ENCODE results near the gene SEC61B.

Gene SEC61B

GRCh38 chr9:99221621-99222415 lies at the start of gene SEC61B, which contains the start of gene ALG2 (continued):
- TF ChIP-seq ZFP69B (tag by site-specific recombination; IDR thresholded peaks at IDR 0.05) (no peak), KLF1 (tag by site-specific recombination; IDR thresholded peaks at IDR 0.05) (peak; percentile 42; the same call in 1 of the 2 replicates), HOXC10 (CRISPR knock-in tag; IDR thresholded peaks at IDR 0.05) (no peak), ZFP37 (tag by site-specific recombination; IDR thresholded peaks at IDR 0.05) (no peak), SP3 (tag by site-specific recombination; IDR thresholded peaks at IDR 0.05) (peak; percentile 94), ZNF624 (tag by site-specific recombination; IDR thresholded peaks at IDR 0.05) (no peak), ZNF561 (tag by site-specific recombination; IDR thresholded peaks at IDR 0.05; ENCODE audit: borderline replicate concordance) (no peak), ZNF544 (tag by site-specific recombination; IDR thresholded peaks at IDR 0.05) (no peak), ZNF26 (tag by site-specific recombination; IDR thresholded peaks at IDR 0.05) (no peak), PRDM4 (tag by site-specific recombination; IDR thresholded peaks at IDR 0.05) (no peak), GLI4 (tag by site-specific recombination; IDR thresholded peaks at IDR 0.05) (no peak), ZNF571 (tag by site-specific recombination; IDR thresholded peaks at IDR 0.05) (no peak), ZBTB11 (tag by site-specific recombination; conservative IDR thresholded peaks at IDR 0.05; ENCODE audit: low read depth) (no peak), ZNF473 (tag by site-specific recombination; IDR thresholded peaks at IDR 0.05) (no peak), KLF9 (tag by site-specific recombination; IDR thresholded peaks at IDR 0.05; ENCODE audit: low read depth) (peak; percentile 46; the same call in 1 of the 2 replicates), ZNF148 (tag by site-specific recombination; IDR thresholded peaks at IDR 0.05; ENCODE audit: borderline replicate concordance) (no peak), SALL2 (tag by site-specific recombination; IDR thresholded peaks at IDR 0.05; ENCODE audit: borderline replicate concordance) (no peak), ZNF248 (tag by site-specific recombination; IDR thresholded peaks at IDR 0.05) (no peak), ZNF223 (tag by site-specific recombination; IDR thresholded peaks at IDR 0.05) (no peak), ZNF10 (tag by site-specific recombination; IDR thresholded peaks at IDR 0.05) (no peak)
- TF ChIP-seq, protein P1, sequence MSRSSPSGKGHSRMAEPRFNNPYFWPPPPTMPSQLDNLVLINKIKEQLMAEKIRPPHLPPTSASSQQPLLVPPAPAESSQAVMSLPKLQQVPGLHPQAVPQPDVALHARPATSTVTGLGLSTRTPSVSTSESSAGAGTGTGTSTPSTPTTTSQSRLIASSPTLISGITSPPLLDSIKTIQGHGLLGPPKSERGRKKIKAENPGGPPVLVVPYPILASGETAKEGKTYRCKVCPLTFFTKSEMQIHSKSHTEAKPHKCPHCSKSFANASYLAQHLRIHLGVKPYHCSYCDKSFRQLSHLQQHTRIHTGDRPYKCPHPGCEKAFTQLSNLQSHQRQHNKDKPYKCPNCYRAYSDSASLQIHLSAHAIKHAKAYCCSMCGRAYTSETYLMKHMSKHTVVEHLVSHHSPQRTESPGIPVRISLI (tag by site-specific recombination; IDR thresholded peaks at IDR 0.05), result no peak
- TF ChIP-seq, protein P2, sequence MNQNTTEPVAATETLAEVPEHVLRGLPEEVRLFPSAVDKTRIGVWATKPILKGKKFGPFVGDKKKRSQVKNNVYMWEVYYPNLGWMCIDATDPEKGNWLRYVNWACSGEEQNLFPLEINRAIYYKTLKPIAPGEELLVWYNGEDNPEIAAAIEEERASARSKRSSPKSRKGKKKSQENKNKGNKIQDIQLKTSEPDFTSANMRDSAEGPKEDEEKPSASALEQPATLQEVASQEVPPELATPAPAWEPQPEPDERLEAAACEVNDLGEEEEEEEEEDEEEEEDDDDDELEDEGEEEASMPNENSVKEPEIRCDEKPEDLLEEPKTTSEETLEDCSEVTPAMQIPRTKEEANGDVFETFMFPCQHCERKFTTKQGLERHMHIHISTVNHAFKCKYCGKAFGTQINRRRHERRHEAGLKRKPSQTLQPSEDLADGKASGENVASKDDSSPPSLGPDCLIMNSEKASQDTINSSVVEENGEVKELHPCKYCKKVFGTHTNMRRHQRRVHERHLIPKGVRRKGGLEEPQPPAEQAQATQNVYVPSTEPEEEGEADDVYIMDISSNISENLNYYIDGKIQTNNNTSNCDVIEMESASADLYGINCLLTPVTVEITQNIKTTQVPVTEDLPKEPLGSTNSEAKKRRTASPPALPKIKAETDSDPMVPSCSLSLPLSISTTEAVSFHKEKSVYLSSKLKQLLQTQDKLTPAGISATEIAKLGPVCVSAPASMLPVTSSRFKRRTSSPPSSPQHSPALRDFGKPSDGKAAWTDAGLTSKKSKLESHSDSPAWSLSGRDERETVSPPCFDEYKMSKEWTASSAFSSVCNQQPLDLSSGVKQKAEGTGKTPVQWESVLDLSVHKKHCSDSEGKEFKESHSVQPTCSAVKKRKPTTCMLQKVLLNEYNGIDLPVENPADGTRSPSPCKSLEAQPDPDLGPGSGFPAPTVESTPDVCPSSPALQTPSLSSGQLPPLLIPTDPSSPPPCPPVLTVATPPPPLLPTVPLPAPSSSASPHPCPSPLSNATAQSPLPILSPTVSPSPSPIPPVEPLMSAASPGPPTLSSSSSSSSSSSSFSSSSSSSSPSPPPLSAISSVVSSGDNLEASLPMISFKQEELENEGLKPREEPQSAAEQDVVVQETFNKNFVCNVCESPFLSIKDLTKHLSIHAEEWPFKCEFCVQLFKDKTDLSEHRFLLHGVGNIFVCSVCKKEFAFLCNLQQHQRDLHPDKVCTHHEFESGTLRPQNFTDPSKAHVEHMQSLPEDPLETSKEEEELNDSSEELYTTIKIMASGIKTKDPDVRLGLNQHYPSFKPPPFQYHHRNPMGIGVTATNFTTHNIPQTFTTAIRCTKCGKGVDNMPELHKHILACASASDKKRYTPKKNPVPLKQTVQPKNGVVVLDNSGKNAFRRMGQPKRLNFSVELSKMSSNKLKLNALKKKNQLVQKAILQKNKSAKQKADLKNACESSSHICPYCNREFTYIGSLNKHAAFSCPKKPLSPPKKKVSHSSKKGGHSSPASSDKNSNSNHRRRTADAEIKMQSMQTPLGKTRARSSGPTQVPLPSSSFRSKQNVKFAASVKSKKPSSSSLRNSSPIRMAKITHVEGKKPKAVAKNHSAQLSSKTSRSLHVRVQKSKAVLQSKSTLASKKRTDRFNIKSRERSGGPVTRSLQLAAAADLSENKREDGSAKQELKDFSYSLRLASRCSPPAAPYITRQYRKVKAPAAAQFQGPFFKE (tag by site-specific recombination; IDR thresholded peaks at IDR 0.05; ENCODE audit: borderline replicate concordance), result no peak
